ENCODE measurements around the gene DOCK1. TPM values are rescaled to one million over a fixed set of nuclear protein-coding genes. Genes with fewer than 3 reads are reported as not detected.

DOCK1 gene
- total RNA-seq, 1 donor, result 0.42 TPM

DNA sequence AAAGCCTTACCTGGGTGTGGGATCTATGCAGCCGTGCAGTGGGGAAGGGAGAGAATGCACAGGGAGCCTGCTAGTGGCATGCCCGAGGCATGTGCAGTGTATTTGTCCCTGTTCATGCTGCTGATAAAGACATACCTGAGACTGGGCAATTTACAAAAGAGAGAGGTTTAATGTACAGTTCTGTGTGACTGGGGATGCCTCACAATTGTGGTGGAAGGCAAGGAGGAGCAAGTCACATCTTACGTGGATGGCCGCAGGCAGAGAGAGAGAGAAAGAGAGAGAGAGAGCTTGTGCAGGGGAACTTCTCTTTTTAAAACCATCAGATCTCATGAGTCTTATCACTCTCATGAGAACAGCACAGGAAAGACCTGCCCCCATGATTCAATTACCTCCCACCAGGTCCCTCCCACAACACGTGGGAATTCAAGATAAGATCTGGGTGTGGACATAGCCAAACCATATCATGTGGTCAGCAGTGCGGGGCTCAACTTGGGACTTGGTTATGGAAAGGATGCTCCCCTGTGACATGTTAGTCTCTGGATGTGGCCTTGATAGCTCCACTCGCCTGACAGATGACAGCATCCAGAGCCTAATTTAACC is 128.9 kb downstream of the DOCK1 start:
- H3K4me1 ChIP-seq (ENCODE audit: insufficient read depth, low read length), result no peaks in the 10 kb centered on the region
- H3K9me3 ChIP-seq (ENCODE audit: low read depth, low read length), result no peaks in the 10 kb centered on the region
- no peaks in the 10 kb centered on the region for H3K27me3 ChIP-seq (ENCODE audit: insufficient read depth, low read length)
- H3K4me3 ChIP-seq (ENCODE audit: low read length), result no peak overlapping the region

DNA sequence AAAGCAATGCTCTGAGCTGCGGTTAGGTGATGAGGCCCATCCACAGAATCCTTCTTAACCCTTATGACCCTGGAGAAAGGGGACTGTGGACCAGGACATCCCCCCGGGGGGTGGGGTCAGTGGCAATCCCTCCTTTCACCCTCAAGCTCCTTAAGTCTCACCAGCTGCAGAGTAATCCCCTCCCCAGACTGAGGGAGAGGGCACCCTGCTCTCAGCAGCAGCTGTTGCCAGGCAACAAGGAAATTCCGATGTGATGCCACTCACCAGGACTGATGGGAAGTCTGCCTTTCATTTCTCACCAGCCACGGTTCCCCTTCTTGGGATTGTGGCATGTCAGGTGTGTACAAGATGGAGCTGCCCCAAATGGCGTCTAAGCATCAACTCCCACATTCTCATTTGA is 129.6 kb downstream of the DOCK1 start:
- Histone ChIP-seq H3K9me3 (ENCODE audit: low read depth, low read length) (no peaks in the 10 kb centered on the region), H3K4me3 (ENCODE audit: low read length) (no peak overlapping the region), H3K27me3 (ENCODE audit: insufficient read depth, low read length) (no peaks in the 10 kb centered on the region), H3K4me1 (ENCODE audit: insufficient read depth, low read length) (no peaks in the 10 kb centered on the region)

DNA sequence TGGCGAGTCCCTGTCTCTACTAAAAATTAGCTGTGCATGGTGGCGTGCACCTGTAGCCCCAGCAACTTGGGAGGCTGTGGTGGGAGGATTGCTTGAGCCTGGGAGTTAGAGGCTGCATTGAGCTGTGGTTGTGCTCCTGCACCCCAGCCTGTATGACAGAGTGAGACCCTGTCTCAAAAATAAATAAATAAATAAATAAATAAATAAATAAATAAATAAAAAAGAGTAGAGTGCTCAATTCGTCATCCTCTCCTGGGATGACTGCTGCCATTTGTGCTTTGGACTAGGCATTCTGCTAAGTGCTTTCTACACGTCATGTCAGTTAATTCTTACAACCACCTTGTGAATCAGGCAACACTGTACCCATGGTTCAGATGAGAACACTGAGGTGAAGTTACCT is 130.6 kb downstream of the DOCK1 start:
- Histone ChIP-seq H3K4me1 (ENCODE audit: insufficient read depth, low read length) (no peaks in the 10 kb centered on the region), H3K27me3 (ENCODE audit: insufficient read depth, low read length) (no peaks in the 10 kb centered on the region), H3K4me3 (ENCODE audit: low read length) (no peak overlapping the region), H3K9me3 (ENCODE audit: low read depth, low read length) (no peaks in the 10 kb centered on the region)

DNA sequence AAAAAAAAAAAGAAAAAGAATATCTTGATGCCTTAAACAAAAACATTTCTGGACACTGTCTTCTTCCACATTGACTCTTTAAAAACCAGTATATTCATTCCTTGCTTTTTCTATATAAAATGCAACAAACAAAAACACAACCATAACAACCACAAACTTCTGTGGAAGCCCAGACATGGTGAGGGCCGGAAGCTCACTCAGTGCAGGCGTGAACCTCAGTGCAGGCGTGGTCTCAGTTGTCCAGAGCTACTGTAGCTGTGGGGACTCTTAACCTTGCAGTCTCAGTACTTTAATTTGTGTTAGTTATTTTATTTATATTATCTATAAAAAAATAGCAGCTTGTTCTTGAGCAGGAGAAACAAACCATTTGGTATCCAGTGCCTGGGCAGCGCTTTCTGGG is 131.8 kb downstream of the DOCK1 start:
- Histone ChIP-seq H3K4me1 (ENCODE audit: insufficient read depth, low read length) (no peaks in the 10 kb centered on the region), H3K4me3 (ENCODE audit: low read length) (no peak overlapping the region), H3K27me3 (ENCODE audit: insufficient read depth, low read length) (no peaks in the 10 kb centered on the region), H3K9me3 (ENCODE audit: low read depth, low read length) (no peaks in the 10 kb centered on the region)

DNA sequence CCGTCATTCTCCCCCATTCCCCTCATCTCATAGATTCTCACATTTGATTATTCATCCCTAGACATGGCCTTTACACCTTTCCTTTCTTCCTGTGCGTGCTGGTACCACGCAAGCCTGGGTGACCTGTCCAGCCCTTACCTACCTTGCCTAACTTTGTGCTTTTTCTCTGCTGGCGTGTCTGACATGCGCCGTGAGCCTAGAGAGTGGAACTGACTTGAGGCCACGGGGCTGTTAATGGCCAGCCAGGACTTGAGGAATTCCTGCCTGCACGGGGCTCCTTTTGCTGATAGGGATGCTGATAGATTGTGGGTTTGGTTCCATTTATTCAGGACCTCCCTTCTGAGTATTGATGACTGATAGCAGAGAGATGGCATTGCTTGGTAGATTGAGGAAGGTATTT is 134.2 kb downstream of the DOCK1 start:
- H3K9me3 ChIP-seq (ENCODE audit: low read depth, low read length), result no peaks in the 10 kb centered on the region
- H3K4me3 ChIP-seq (ENCODE audit: low read length), result no peak overlapping the region
- H3K27me3 ChIP-seq (ENCODE audit: insufficient read depth, low read length), result no peaks in the 10 kb centered on the region

DNA sequence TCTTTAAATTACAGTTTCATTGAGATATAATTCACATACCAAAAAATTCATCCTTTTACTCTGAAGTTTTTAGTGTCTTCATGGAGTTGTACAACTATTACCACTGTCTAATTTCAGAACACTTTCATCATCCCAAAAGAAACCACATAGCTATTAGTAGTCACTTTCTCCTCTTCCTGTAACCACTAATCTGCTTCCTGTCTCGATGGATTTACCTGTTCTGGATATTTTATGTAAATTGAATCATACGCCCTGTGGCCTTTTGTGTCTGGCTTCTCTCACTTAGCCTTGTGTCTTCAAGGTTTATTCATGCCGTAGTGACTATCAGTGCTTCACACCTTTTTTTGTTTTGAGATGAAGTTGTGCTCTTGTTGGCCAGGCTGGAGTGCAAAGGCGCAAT is 135.5 kb downstream of the DOCK1 start:
- Histone ChIP-seq H3K9me3 (ENCODE audit: low read depth, low read length) (no peaks in the 10 kb centered on the region), H3K4me3 (ENCODE audit: low read length) (no peak overlapping the region), H3K27me3 (ENCODE audit: insufficient read depth, low read length) (no peaks in the 10 kb centered on the region), H3K4me1 (ENCODE audit: insufficient read depth, low read length) (no peaks in the 10 kb centered on the region)

More for the DNA sequence above, 134.2 kb downstream of the DOCK1 start:
- H3K4me1 ChIP-seq (ENCODE audit: insufficient read depth, low read length), result no peaks in the 10 kb centered on the region

DNA sequence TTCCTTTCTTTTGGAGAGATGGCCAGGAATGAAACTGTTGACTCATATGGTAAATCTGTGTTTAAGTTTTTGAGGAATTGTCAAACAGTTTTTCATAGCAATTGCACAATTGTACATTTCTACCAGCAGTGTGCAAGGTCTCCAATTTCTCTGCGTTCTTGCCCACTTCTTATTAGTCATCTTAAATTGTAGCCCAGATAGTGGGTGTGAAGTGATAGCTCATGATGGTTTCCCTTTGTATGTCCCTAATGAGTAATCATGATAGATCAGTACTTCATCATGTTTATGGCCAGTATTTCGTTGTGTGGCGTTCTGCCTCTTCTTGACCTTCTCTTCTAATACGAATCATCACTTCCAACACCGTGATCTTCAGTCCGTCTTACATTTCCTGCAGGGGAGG is 136.3 kb downstream of the DOCK1 start:
- no peaks in the 10 kb centered on the region for H3K27me3 ChIP-seq (ENCODE audit: insufficient read depth, low read length)
- no peaks in the 10 kb centered on the region for H3K9me3 ChIP-seq (ENCODE audit: low read depth, low read length)

DNA sequence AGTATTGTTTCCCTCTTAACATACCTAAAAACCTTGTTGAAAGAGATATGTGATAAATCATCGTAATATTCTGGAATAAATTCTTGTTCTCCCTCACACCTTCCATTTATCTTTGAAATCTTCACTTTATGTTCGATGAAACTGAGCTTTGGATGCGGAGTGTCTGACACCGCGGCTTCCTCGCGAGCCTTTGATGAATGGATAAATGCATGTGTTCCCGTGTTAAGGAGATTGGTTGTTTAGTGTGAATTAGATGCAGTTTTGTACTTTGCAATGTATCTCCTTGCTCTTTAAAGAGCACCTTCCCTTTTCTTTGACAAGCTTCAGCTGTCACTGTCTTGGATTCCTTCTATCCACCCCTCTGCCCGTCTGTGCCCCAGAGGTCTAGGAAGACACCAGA is 138.1 kb downstream of the DOCK1 start:
- H3K4me1 ChIP-seq (ENCODE audit: insufficient read depth, low read length), result no peaks in the 10 kb centered on the region
- no peaks in the 10 kb centered on the region for H3K9me3 ChIP-seq (ENCODE audit: low read depth, low read length)
- H3K4me3 ChIP-seq (ENCODE audit: low read length), result no peak overlapping the region
- no peaks in the 10 kb centered on the region for H3K27me3 ChIP-seq (ENCODE audit: insufficient read depth, low read length)

More for the DNA sequence above, 136.3 kb downstream of the DOCK1 start:
- no peaks in the 10 kb centered on the region for H3K4me1 ChIP-seq (ENCODE audit: insufficient read depth, low read length)
- H3K4me3 ChIP-seq (ENCODE audit: low read length), result no peak overlapping the region

DNA sequence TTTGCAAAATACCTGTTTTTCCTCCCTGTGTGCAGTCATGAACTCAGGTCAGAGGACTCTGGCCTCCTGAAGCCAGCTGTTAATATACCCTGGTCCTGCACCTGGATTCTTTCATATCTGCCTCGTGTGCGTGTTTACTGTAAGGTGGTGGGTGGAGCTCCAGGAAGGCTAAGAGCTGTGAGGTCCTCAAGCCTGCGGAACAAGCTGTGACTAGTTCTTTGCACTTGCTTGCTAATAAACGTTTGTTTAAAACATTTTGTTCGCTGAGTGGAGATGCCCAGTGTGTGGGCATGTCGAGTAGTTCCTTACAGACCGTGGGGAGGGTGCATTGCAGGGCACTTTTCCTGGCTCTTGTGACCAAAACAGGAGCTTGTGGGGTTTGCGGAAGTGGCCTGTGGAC is 139.0 kb downstream of the DOCK1 start:
- H3K27me3 ChIP-seq (ENCODE audit: insufficient read depth, low read length), result no peaks in the 10 kb centered on the region
- H3K4me1 ChIP-seq (ENCODE audit: insufficient read depth, low read length), result no peaks in the 10 kb centered on the region
- H3K9me3 ChIP-seq (ENCODE audit: low read depth, low read length), result no peaks in the 10 kb centered on the region
- no peak overlapping the region for H3K4me3 ChIP-seq (ENCODE audit: low read length)

DNA sequence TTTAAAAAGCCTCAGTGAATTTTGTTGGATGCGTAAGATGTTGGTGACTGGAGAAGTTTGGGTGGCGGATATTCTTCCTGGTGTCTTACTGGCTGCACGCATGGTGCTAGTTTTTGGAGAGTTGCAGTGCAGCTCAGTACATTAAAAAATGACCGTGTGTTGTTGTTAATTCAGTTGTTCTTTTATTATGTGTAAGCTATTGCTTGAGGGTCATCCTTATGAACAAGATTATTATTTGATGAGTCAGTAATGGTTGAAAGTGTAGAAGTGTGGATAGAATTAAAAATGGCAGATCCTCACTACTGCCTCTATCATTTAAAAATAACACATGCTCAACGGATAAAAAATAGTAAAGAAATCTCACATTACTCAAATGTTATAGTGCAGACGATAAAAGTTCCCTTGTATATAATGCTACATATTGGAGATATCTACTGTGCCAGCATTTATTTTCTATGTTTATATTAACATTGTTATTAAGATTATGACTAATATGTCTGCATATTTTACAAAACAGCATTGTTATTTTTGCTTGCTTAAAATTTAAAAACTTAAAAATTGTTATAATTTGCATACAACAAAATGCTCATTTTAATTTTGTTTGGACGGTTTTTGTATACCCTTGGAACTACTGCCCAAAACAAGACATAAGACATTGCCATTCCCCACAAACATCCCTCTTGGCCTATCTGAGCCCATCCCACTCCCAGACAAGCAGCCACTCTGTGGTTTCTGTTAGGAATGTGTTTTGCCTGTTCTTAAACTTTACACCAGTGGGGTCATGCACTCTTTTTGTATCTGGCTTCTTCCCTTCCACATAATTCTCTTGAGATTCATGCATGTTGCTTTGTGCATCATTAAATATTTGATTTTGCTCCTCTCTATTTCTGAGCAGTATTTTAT is 142.0 kb downstream of the DOCK1 start:
- no peaks in the 10 kb centered on the region for H3K27me3 ChIP-seq (ENCODE audit: insufficient read depth, low read length)

DNA sequence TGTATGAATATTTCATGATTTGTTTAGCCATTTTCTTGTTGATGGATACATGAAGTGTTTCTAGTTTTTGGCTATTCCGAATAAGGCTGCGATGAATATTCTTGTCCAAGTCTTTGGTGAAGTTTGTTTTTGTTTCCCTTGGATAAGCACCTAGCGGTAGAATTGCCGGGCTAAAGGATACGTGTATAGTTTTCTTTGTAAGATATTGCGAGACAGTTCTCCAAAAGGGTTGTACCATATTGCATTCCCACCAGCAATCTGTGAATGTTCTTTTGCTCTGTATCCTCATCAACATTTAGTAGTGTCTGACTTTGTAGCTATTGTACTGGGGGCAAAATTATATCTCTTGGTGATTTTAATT is 142.6 kb downstream of the DOCK1 start:
- Histone ChIP-seq H3K4me1 (ENCODE audit: insufficient read depth, low read length) (no peaks in the 10 kb centered on the region), H3K4me3 (ENCODE audit: low read length) (no peak overlapping the region), H3K9me3 (ENCODE audit: low read depth, low read length) (no peaks in the 10 kb centered on the region), H3K27me3 (ENCODE audit: insufficient read depth, low read length) (no peaks in the 10 kb centered on the region)

More for the DNA sequence above, 142.0 kb downstream of the DOCK1 start:
- Histone ChIP-seq H3K4me3 (ENCODE audit: low read length) (no peak overlapping the region), H3K9me3 (ENCODE audit: low read depth, low read length) (no peaks in the 10 kb centered on the region), H3K4me1 (ENCODE audit: insufficient read depth, low read length) (no peaks in the 10 kb centered on the region)

DNA sequence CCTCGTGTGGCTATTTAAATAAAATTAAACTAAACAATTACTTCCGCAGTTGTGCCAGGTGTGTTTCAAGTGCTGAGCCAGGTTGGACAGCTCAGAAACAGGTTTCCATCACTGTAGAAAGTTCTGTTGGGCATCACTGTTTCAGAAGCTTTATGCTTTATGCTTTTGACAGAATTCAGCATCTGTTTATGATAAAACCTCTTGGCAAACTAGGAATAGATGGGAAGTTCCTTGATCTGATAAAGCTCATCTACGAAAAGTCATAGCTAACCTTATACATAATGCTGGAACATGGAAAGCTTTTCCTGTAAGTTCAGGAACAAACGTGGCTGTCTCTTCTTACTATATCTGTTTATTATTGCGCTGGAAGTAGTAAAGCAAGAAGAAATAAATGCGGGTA is 143.4 kb downstream of the DOCK1 start:
- H3K4me1 ChIP-seq (ENCODE audit: insufficient read depth, low read length), result no peaks in the 10 kb centered on the region
- H3K9me3 ChIP-seq (ENCODE audit: low read depth, low read length), result no peaks in the 10 kb centered on the region
- no peaks in the 10 kb centered on the region for H3K27me3 ChIP-seq (ENCODE audit: insufficient read depth, low read length)
- H3K4me3 ChIP-seq (ENCODE audit: low read length), result no peak overlapping the region

DNA sequence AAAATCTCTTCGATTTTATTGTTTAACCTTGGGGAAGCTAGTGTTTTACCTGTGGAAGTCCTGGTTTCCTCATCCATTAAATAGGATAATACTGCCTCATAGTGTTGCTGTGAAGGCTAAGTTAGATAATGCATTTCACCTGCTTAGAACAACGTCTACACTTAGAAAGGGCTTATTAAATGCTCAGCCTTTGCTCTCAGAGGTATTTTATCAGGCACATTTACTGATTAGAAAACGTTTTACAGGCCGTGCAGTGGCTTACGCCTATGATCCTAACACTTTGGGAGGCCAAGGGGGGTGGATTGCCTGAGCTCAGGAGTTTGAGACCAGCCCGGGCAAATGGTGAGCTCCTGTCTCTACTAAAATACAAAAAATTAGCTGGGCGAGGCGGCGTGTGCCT is 146.8 kb downstream of the DOCK1 start:
- Histone ChIP-seq H3K9me3 (ENCODE audit: low read depth, low read length) (no peaks in the 10 kb centered on the region), H3K4me1 (ENCODE audit: insufficient read depth, low read length) (no peaks in the 10 kb centered on the region), H3K4me3 (ENCODE audit: low read length) (no peak overlapping the region)

DNA sequence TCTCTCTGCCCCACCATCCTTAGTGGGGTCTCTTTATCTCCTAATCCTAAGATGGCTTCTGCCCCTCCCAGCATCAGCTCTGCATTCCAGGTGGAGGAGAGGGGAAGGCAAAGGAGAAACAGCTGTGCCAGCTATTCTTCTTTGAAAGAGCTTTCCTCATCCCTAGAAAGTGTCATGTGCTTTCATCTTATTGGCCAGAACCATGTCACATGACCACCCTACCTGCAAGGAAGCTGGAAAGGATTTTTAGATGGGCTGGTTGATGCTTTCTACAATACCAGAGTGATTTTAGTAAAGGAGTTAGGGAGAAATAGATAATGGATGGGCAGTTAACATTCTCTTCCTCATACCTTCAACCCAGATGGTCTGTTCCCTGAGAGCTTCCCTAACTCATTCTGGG is 150.0 kb downstream of the DOCK1 start:
- H3K4me3 ChIP-seq (ENCODE audit: low read length), result no peak overlapping the region
- H3K27me3 ChIP-seq (ENCODE audit: insufficient read depth, low read length), result no peaks in the 10 kb centered on the region
- H3K4me1 ChIP-seq (ENCODE audit: insufficient read depth, low read length), result no peaks in the 10 kb centered on the region
- H3K9me3 ChIP-seq (ENCODE audit: low read depth, low read length), result peaks cover 7% of the 10 kb centered on the region

More for the DNA sequence above, 146.8 kb downstream of the DOCK1 start:
- no peaks in the 10 kb centered on the region for H3K27me3 ChIP-seq (ENCODE audit: insufficient read depth, low read length)

DNA sequence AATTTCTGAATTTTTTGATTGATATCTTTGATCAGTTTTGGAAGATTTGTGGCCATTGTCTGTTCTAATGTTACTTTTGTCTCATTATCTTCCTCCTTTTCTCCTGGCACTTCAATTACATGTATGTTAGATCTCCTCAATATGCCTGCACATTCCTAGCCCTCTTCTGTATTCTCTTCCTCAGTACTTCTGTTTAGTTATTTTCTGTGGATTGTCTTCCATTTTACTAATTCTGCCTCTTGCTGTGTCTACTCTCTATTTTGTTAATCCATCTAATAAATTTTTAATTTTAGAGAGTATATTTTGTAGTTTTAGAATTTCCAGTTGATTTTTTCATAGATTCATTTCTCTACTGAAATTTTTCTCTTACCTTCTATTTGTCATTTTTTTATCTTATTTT is 154.1 kb downstream of the DOCK1 start:
- H3K4me1 ChIP-seq (ENCODE audit: insufficient read depth, low read length), result no peaks in the 10 kb centered on the region
- H3K27me3 ChIP-seq (ENCODE audit: insufficient read depth, low read length), result no peaks in the 10 kb centered on the region
- H3K9me3 ChIP-seq (ENCODE audit: low read depth, low read length), result peaks cover 7% of the 10 kb centered on the region
- H3K4me3 ChIP-seq (ENCODE audit: low read length), result no peak overlapping the region

DNA sequence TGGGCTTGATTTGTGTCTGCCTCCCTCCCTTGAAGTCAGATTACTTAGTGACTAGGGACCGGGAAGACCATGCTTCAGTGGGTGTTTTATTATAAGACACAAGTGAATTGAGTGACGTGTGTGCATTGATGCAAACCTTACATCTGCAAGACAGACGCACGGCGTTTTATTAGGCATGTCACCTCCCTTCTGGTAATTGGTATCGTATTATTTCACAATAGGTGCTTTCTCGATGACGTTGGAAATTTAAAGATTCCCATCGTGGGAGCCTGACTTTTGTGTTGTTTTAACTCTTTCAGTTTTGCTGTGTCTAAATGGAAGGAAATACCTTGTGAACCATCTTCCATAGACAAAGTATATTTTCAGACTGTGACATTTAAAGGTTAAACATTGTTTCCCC is 158.5 kb downstream of the DOCK1 start:
- H3K4me1 ChIP-seq (ENCODE audit: insufficient read depth, low read length), result no peaks in the 10 kb centered on the region
- H3K27me3 ChIP-seq (ENCODE audit: insufficient read depth, low read length), result no peaks in the 10 kb centered on the region
- peaks cover 6% of the 10 kb centered on the region for H3K9me3 ChIP-seq (ENCODE audit: low read depth, low read length)

More for the DNA sequence above, 158.5 kb downstream of the DOCK1 start:
- H3K4me3 ChIP-seq (ENCODE audit: low read length), result no peak overlapping the region

Data from mononuclear cell (primary cell).